GM12878 (cell line): ENCODE results near the gene RAET1G. TPM values are rescaled to one million over a fixed set of nuclear protein-coding genes. Genes with fewer than 3 reads are reported as not detected.

Experiments used
- E2F8 ChIP-seq: fragments of 450-650 bp; IDR thresholded peaks from 2 replicates; pipeline ENCODE4 v1.6.1; 2018; ENCODE audit warnings: mild to moderate bottlenecking, low read depth, moderate library complexity; ENCODE audit not compliant: partially characterized antibody
- ETV6 ChIP-seq, 2 experiments: fragments of 450-650 bp in 1 of 2; IDR thresholded peaks in 1 of 2; conservative IDR thresholded peaks in 1 of 2; 2 replicates each; pipeline ENCODE4 v1.6.1; 2014; ENCODE audit warnings: antibody characterized with exemption in 1 of 2, borderline replicate concordance in 1 of 2, low read depth in 1 of 2, mild to moderate bottlenecking in 1 of 2, moderate library complexity in 1 of 2
- HDGF ChIP-seq: fragments of 450-650 bp; IDR thresholded peaks from 2 replicates; pipeline ENCODE4 v1.6.1; 2016; ENCODE audit warnings: antibody characterized with exemption
- JUNB ChIP-seq: IDR thresholded peaks from 2 replicates; pipeline ENCODE4 v1.6.1; 2016; ENCODE audit warnings: antibody characterized with exemption, mild to moderate bottlenecking
- MEF2A ChIP-seq: IDR thresholded peaks from 2 replicates; pipeline ENCODE4 v1.6.1; 2011; ENCODE audit warnings: low read depth, mild to moderate bottlenecking, low read length, moderate library complexity; ENCODE audit not compliant: insufficient read depth
- MXI1 ChIP-seq: fragments of 150-350 bp; IDR thresholded peaks from 2 replicates; pipeline ENCODE4 v1.6.1; 2011; ENCODE audit warnings: low read depth, mild to moderate bottlenecking, inconsistent platforms, low read length, improper control_type of control experiment
- NFYB ChIP-seq: IDR thresholded peaks from 2 replicates; pipeline ENCODE4 v1.6.1; 2011; ENCODE audit warnings: low read depth, mild to moderate bottlenecking, low read length, improper control_type of control experiment, moderate library complexity; ENCODE audit not compliant: insufficient read depth
- NR2F1 ChIP-seq: fragments of 450-650 bp; conservative IDR thresholded peaks from 2 replicates; pipeline ENCODE4 v1.6.1; 2017; ENCODE audit warnings: mild to moderate bottlenecking
- POLR2AphosphoS5 ChIP-seq: IDR thresholded peaks from 2 replicates; pipeline ENCODE4 v1.6.1; 2011; ENCODE audit warnings: mild to moderate bottlenecking, low read length, inconsistent platforms
- SKIL ChIP-seq: fragments of 450-650 bp; IDR thresholded peaks from 2 replicates; pipeline ENCODE4 v1.6.1; 2017; ENCODE audit warnings: mild to moderate bottlenecking, low read depth, inconsistent platforms; ENCODE audit not compliant: poor library complexity, severe bottlenecking
- SREBF1 ChIP-seq: IDR thresholded peaks from 2 replicates; pipeline ENCODE4 v1.6.1; 2012; ENCODE audit warnings: mild to moderate bottlenecking, low read length
- ZNF24 ChIP-seq: fragments of 450-650 bp; IDR thresholded peaks from 2 replicates; pipeline ENCODE4 v1.6.1; 2017; ENCODE audit warnings: antibody characterized with exemption, mild to moderate bottlenecking
- ZNF592 ChIP-seq: fragments of 450-650 bp; IDR thresholded peaks from 2 replicates; pipeline ENCODE4 v1.6.1; 2017; ENCODE audit warnings: mild to moderate bottlenecking, moderate library complexity
- polyA plus RNA-seq, 11 experiments: library from polyadenylated mRNA; depleted of rRNA in 4 of 11; unstranded in 6 of 11; stranded (reverse) in 5 of 11; fragments of >200 nt; fragmentation: Nextera tagmentation in 4 of 11; fragmentation: Illumina TruSeq in 1 of 11; extraction: Ambion mirVana in 4 of 11; extraction: Trizol in 1 of 11; gene quantifications; 1 replicate in 1 of 11; 2 replicates in 10 of 11; pipeline versions ENCODE4 v1.2.1 to v1.2.3, GENCODE V29; 2011 to 2016; ENCODE audit warnings: inconsistent platforms in 2 of 11, missing spikeins in 2 of 11, low read depth in 1 of 11
- total RNA-seq, 4 experiments: library from RNA; depleted of rRNA in 3 of 4; stranded (reverse); fragments of >200 nt in 3 of 4; fragmentation: Illumina TruSeq in 1 of 4; extraction: Trizol in 1 of 4; gene quantifications; 2 replicates each; pipeline versions ENCODE4 v1.2.1 to v1.2.3, GENCODE V29; 2013 to 2021
- TF ChIP-seq, protein P1 (sequence below): fragments of 450-650 bp; conservative IDR thresholded peaks from 2 replicates; pipeline ENCODE4 v1.6.1; 2017; ENCODE audit warnings: mild to moderate bottlenecking, moderate library complexity

The RAET1G gene
- total and polyA plus RNA-seq, 10 of the 15 experiments (the other 5 are each of a cell fraction or from before 2014, with no cell fraction given): not detected

- TF ChIP-seq ZNF592: no peak
- no peak for TF ChIP-seq SREBF1
- TF ChIP-seq POLR2AphosphoS5: no peak
- TF ChIP-seq MEF2A: no peak
- TF ChIP-seq ZNF24: no peak
- TF ChIP-seq, protein P1, sequence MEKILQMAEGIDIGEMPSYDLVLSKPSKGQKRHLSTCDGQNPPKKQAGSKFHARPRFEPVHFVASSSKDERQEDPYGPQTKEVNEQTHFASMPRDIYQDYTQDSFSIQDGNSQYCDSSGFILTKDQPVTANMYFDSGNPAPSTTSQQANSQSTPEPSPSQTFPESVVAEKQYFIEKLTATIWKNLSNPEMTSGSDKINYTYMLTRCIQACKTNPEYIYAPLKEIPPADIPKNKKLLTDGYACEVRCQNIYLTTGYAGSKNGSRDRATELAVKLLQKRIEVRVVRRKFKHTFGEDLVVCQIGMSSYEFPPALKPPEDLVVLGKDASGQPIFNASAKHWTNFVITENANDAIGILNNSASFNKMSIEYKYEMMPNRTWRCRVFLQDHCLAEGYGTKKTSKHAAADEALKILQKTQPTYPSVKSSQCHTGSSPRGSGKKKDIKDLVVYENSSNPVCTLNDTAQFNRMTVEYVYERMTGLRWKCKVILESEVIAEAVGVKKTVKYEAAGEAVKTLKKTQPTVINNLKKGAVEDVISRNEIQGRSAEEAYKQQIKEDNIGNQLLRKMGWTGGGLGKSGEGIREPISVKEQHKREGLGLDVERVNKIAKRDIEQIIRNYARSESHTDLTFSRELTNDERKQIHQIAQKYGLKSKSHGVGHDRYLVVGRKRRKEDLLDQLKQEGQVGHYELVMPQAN: no peak
- TF ChIP-seq NR2F1: peak; percentile 60
- no peak for TF ChIP-seq JUNB
- TF ChIP-seq HDGF: no peak
- peak in 1 of 2 experiments; percentile 36; a peak in 1 of 4 replicates for TF ChIP-seq ETV6 (conservative IDR thresholded peaks at IDR 0.05 in 1 of 2, IDR thresholded peaks at IDR 0.05 in 1 of 2; ENCODE audit: borderline replicate concordance in 1 of 2, low read depth in 1 of 2)
- TF ChIP-seq MXI1: no peak
- peak; percentile 42 for TF ChIP-seq SKIL
- no peak for TF ChIP-seq NFYB
- TF ChIP-seq E2F8: no peak
Measured at GRCh38 chr6:149938571-149939355, 15.8 kb upstream of the RAET1G start (continued).
